GM18511 (cell line): ENCODE measurements around the gene RPGRIP1.
A peak's percentile ranks its signal among the peaks of the same experiment; 100 is the strongest.
"Not testable (repeated sequence)": the region's sequence is repeated elsewhere in the genome, so short reads cannot be mapped to it uniquely, and the experiment has no call there.

Source experiments
- ATAC-seq: cut with Tn5 transposase; IDR thresholded peaks from one replicate; pipeline ENCODE4 v1.9.1; 2021; ENCODE audit warnings: mild to moderate bottlenecking, moderate library complexity; ENCODE audit not compliant: unreplicated experiment

Gene RPGRIP1

GRCh38 chr14:21299562-21300130 is 19.8 kb downstream of the RPGRIP1 start:
- ATAC-seq: no peak

- no peak for ATAC-seq
Observed at GRCh38 chr14:21300892-21301291, 21.0 kb downstream of the RPGRIP1 start.

- no peak for ATAC-seq
Observed at GRCh38 chr14:21302013-21302835, 22.3 kb downstream of the RPGRIP1 start.

- ATAC-seq: not testable (repeated sequence)
Observed at GRCh38 chr14:21302836-21303140, 22.9 kb downstream of the RPGRIP1 start.

- ATAC-seq: no peak
Observed at GRCh38 chr14:21307637-21308036, 27.8 kb downstream of the RPGRIP1 start.

- peak; percentile 41 for ATAC-seq
Observed at GRCh38 chr14:21308132-21308478, 28.2 kb downstream of the RPGRIP1 start.

- peak; percentile 88 for ATAC-seq
Observed at GRCh38 chr14:21308479-21309237, 28.8 kb downstream of the RPGRIP1 start.

- ATAC-seq: no peak
Observed at GRCh38 chr14:21309238-21309636, 29.4 kb downstream of the RPGRIP1 start.

GRCh38 chr14:21309956-21310355 is 30.1 kb downstream of the RPGRIP1 start:
- ATAC-seq: no peak

GRCh38 chr14:21311614-21312013 is 31.7 kb downstream of the RPGRIP1 start:
- no peak for ATAC-seq

GRCh38 chr14:21313512-21313911 is 33.6 kb downstream of the RPGRIP1 start:
- ATAC-seq: no peak

- peak; percentile 63 for ATAC-seq
Observed at GRCh38 chr14:21317398-21317797, 37.5 kb downstream of the RPGRIP1 start.

GRCh38 chr14:21320913-21321312 is 41.0 kb downstream of the RPGRIP1 start:
- ATAC-seq: no peak

- no peak for ATAC-seq
Observed at GRCh38 chr14:21322716-21323115, 42.8 kb downstream of the RPGRIP1 start.

GRCh38 chr14:21326972-21327371 is 47.1 kb downstream of the RPGRIP1 start:
- no peak for ATAC-seq
